ENCODE data around the gene SRSF9.
"Not testable (repeated sequence)": the region's sequence is repeated elsewhere in the genome, so short reads cannot be mapped to it uniquely, and the experiment has no call there.

SRSF9 gene

GRCh38 chr12:120469450-120470149, at the start of gene SRSF9:
TSS of gene SRSF9 (minus strand) at chr12:120469748. CDS start at chr12:120469609, 139 bp downstream.
- peak; percentile 97 for DNase-seq (ENCODE audit: low spot score)

GRCh38 chr12:120519324-120519723, 49.8 kb upstream of the SRSF9 start:
- not testable (repeated sequence) for DNase-seq (ENCODE audit: low spot score)

- DNase-seq (ENCODE audit: low spot score): no peak
These were observed 45.9 kb upstream of the SRSF9 start for GRCh38 chr12:120515496-120515895.

GRCh38 chr12:120514002-120514401, 44.5 kb upstream of the SRSF9 start:
- no peak for DNase-seq (ENCODE audit: low spot score)

- no peak for DNase-seq (ENCODE audit: low spot score)
These were observed 39.0 kb upstream of the SRSF9 start for GRCh38 chr12:120508537-120508936.

GRCh38 chr12:120504587-120504986, 35.0 kb upstream of the SRSF9 start:
- DNase-seq (ENCODE audit: low spot score): no peak

- DNase-seq (ENCODE audit: low spot score): no peak
These were observed 31.0 kb upstream of the SRSF9 start for GRCh38 chr12:120500581-120500980.

GRCh38 chr12:120498870-120499515, 29.4 kb upstream of the SRSF9 start:
- no peak for DNase-seq (ENCODE audit: low spot score)

- no peak for DNase-seq (ENCODE audit: low spot score)
These were observed 28.1 kb upstream of the SRSF9 start for GRCh38 chr12:120497524-120498150.

GRCh38 chr12:120496413-120497340, 27.1 kb upstream of the SRSF9 start:
- peak; percentile 54 for DNase-seq (ENCODE audit: low spot score)

GRCh38 chr12:120495731-120496412, 26.3 kb upstream of the SRSF9 start, which contains the start of gene DYNLL1:
TSS of gene DYNLL1 (plus strand) at chr12:120496113. CDS start at chr12:120496422, 309 bp downstream.
- DNase-seq (ENCODE audit: low spot score): peak; percentile 95

- DNase-seq (ENCODE audit: low spot score): no peak
These were observed 25.7 kb upstream of the SRSF9 start for GRCh38 chr12:120495186-120495730.

GRCh38 chr12:120490833-120491512, 21.4 kb upstream of the SRSF9 start:
- DNase-seq (ENCODE audit: low spot score): no peak

- no peak for DNase-seq (ENCODE audit: low spot score)
These were observed 20.8 kb upstream of the SRSF9 start for GRCh38 chr12:120490325-120490724.

GRCh38 chr12:120489018-120489417, 19.5 kb upstream of the SRSF9 start:
- no peak for DNase-seq (ENCODE audit: low spot score)

GRCh38 chr12:120488057-120488640, 18.6 kb upstream of the SRSF9 start:
- DNase-seq (ENCODE audit: low spot score): no peak

GRCh38 chr12:120487552-120487951, 18.0 kb upstream of the SRSF9 start:
- peak; percentile 53 for DNase-seq (ENCODE audit: low spot score)

- no peak for DNase-seq (ENCODE audit: low spot score)
These were observed 16.7 kb upstream of the SRSF9 start for GRCh38 chr12:120485961-120486881.

GRCh38 chr12:120483621-120484020, 14.1 kb upstream of the SRSF9 start:
- DNase-seq (ENCODE audit: low spot score): no peak

Data from hematopoietic multipotent progenitor cell treated with erythropoietin and hydrocortisone succinate and interleukin-3 and kit ligand, for 15 days (in vitro differentiated cells).